ELR (cell line): ENCODE results near the gene DLG2.
A peak's percentile ranks its signal among the peaks of the same experiment; 100 is the strongest.

Experiments used
- DNase-seq: peaks from one replicate; pipeline ENCODE4 v3.0.0-alpha.2; 2015; ENCODE audit warnings: low read depth

DLG2 gene

GRCh38 chr11:84106541-84106940, 1520.6 kb downstream of the DLG2 start:
- no peak for DNase-seq

GRCh38 chr11:84105148-84105547, 1522.0 kb downstream of the DLG2 start:
- no peak for DNase-seq

- no peak for DNase-seq
Measured at GRCh38 chr11:84103096-84103495, 1524.0 kb downstream of the DLG2 start.

- no peak for DNase-seq
Measured at GRCh38 chr11:84097186-84097585, 1530.0 kb downstream of the DLG2 start.

- no peak for DNase-seq
Measured at GRCh38 chr11:84091212-84091986, 1535.7 kb downstream of the DLG2 start.

- no peak for DNase-seq
Measured at GRCh38 chr11:84089072-84090057, 1537.8 kb downstream of the DLG2 start.

- no peak for DNase-seq
Measured at GRCh38 chr11:84071851-84072250, 1555.3 kb downstream of the DLG2 start.

GRCh38 chr11:84069048-84069447, 1558.1 kb downstream of the DLG2 start:
- DNase-seq: no peak

- DNase-seq: no peak
Measured at GRCh38 chr11:84061726-84062125, 1565.4 kb downstream of the DLG2 start.

- DNase-seq: no peak
Measured at GRCh38 chr11:84056653-84057376, 1570.3 kb downstream of the DLG2 start.

GRCh38 chr11:84045146-84045545, 1582.0 kb downstream of the DLG2 start:
- DNase-seq: no peak

- no peak for DNase-seq
Measured at GRCh38 chr11:84044706-84045105, 1582.4 kb downstream of the DLG2 start.

GRCh38 chr11:84036664-84037194, 1590.4 kb downstream of the DLG2 start:
- DNase-seq: no peak

- DNase-seq: no peak
Measured at GRCh38 chr11:84035645-84036044, 1591.5 kb downstream of the DLG2 start.

- DNase-seq: no peak
Measured at GRCh38 chr11:84034484-84034883, 1592.7 kb downstream of the DLG2 start.

GRCh38 chr11:84024266-84024665, 1602.9 kb downstream of the DLG2 start:
- no peak for DNase-seq

GRCh38 chr11:84022695-84023094, 1604.4 kb downstream of the DLG2 start:
- no peak for DNase-seq

- DNase-seq: no peak
Measured at GRCh38 chr11:84022201-84022600, 1604.9 kb downstream of the DLG2 start.

GRCh38 chr11:84021291-84021690, 1605.9 kb downstream of the DLG2 start:
- no peak for DNase-seq

GRCh38 chr11:84019571-84020194, 1607.5 kb downstream of the DLG2 start:
- peak; percentile 53 for DNase-seq

GRCh38 chr11:84014539-84014938, 1612.6 kb downstream of the DLG2 start:
- no peak for DNase-seq
